C4-2B (cell line): ENCODE data around the gene ZDHHC6.

Experiments used
- CTCF ChIP-seq: fragments of 450-650 bp; conservative IDR thresholded peaks from 2 replicates; pipeline ENCODE4 v1.5.1; 2017; ENCODE audit warnings: mild to moderate bottlenecking
- ZFX ChIP-seq: fragments of 450-650 bp; IDR thresholded peaks from 2 replicates; pipeline ENCODE4 v1.6.1; 2017

DNA sequence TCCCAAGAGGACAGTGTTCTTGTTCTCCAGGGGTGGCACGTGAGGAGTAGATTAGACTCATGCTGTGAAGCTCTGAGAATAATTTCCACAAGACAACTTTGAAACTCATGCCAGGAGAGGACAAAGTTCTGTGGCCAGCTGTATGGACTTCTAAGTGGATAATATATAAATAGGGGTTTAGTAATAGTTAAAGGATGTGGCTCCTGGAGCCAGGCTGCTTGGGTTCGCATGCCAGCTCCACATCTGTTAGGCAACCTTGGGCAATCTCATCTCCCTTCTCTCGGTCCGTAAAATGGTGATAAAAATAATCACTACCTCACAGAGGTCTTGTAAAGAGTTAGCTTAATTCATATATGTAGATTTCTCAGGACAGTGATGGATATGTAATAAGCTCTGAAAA lies 37.0 kb downstream of the ZDHHC6 start:
- no peak for TF ChIP-seq CTCF
- TF ChIP-seq ZFX = no peak
